ENCODE measurements around the gene PKMYT1. TPM values are rescaled to one million over a fixed set of nuclear protein-coding genes. Genes with fewer than 3 reads are reported as not detected.

The PKMYT1 gene
- total RNA-seq, 1 donor from 2014 or later, result 2.1 TPM

- Histone ChIP-seq H3K27ac (ENCODE audit: low read depth, low read length) (peak within 1 kb of the TSS; percentile 97), H3K36me3 (ENCODE audit: control insufficient read depth in 3 of 3, insufficient read depth in 3 of 3, low read length in 3 of 3) (peaks cover 14 to 23% (median 19%) of the 10 kb centered on the region in 3 donors), H3K27me3 (ENCODE audit: control insufficient read depth in 3 of 3, insufficient read depth in 3 of 3, low read length in 3 of 3) (peaks cover 3 to 4% (median 4%) of the 10 kb centered on the region in 3 donors), H3K9me3 (ENCODE audit: control insufficient read depth in 3 of 3, low read length in 3 of 3) (no peaks in the 10 kb centered on the region), H3K4me1 (ENCODE audit: control insufficient read depth in 3 of 3, insufficient read depth in 3 of 3, low read length in 3 of 3) (peaks cover 36 to 48% (median 38%) of the 10 kb centered on the region in 3 donors), H3K4me3 (ENCODE audit: low read length in 3 of 3) (peak within 1 kb of the TSS; percentile 85 to 96 (median 92)), H3K9ac (ENCODE audit: low read depth in 1 of 3, low read length in 3 of 3) (peak within 1 kb of the TSS; percentile 85 to 95 (median 89))
These were observed 43.6 kb upstream of the PKMYT1 start, which contains the start of the genes HCFC1R1 and THOC6 for GRCh38 chr16:3023669-3024478. TSS of gene HCFC1R1 (minus strand) at chr16:3023942. CDS start at chr16:3023941, 1 bp downstream. TSS of gene THOC6 (plus strand) at chr16:3024035. CDS start at chr16:3024327, 292 bp downstream.

GRCh38 chr16:3023415-3023668, 43.1 kb upstream of the PKMYT1 start:
- H3K36me3 ChIP-seq (ENCODE audit: control insufficient read depth in 3 of 3, insufficient read depth in 3 of 3, low read length in 3 of 3), result peaks cover 14 to 23% (median 19%) of the 10 kb centered on the region in 3 donors
- H3K4me1 ChIP-seq (ENCODE audit: control insufficient read depth in 3 of 3, insufficient read depth in 3 of 3, low read length in 3 of 3), result peaks cover 33 to 43% (median 38%) of the 10 kb centered on the region in 3 donors
- peak overlapping the region; percentile 85 to 95 (median 89) for H3K9ac ChIP-seq (ENCODE audit: low read depth in 1 of 3, low read length in 3 of 3)
- peak overlapping the region; percentile 85 to 96 (median 92) for H3K4me3 ChIP-seq (ENCODE audit: low read length in 3 of 3)
- H3K27ac ChIP-seq (ENCODE audit: low read depth, low read length), result peak overlapping the region; percentile 97
- H3K27me3 ChIP-seq (ENCODE audit: control insufficient read depth in 3 of 3, insufficient read depth in 3 of 3, low read length in 3 of 3), result peaks cover 4% of the 10 kb centered on the region in 3 donors
- no peaks in the 10 kb centered on the region for H3K9me3 ChIP-seq (ENCODE audit: control insufficient read depth in 3 of 3, low read length in 3 of 3)

- Histone ChIP-seq H3K4me1 (ENCODE audit: control insufficient read depth in 3 of 3, insufficient read depth in 3 of 3, low read length in 3 of 3) (peaks cover 35 to 47% (median 38%) of the 10 kb centered on the region in 3 donors), H3K27ac (ENCODE audit: low read depth, low read length) (peak overlapping the region; percentile 97), H3K36me3 (ENCODE audit: control insufficient read depth in 3 of 3, insufficient read depth in 3 of 3, low read length in 3 of 3) (peaks cover 14 to 23% (median 19%) of the 10 kb centered on the region in 3 donors), H3K27me3 (ENCODE audit: control insufficient read depth in 3 of 3, insufficient read depth in 3 of 3, low read length in 3 of 3) (peaks cover 8 to 9% (median 9%) of the 10 kb centered on the region in 3 donors), H3K9ac (ENCODE audit: low read depth in 1 of 3, low read length in 3 of 3) (peak overlapping the region; percentile 85 to 95 (median 89)), H3K9me3 (ENCODE audit: control insufficient read depth in 3 of 3, low read length in 3 of 3) (no peaks in the 10 kb centered on the region), H3K4me3 (ENCODE audit: low read length in 3 of 3) (peak overlapping the region; percentile 85 to 96 (median 92))
These were observed 42.6 kb upstream of the PKMYT1 start for GRCh38 chr16:3022684-3023414.

- Histone ChIP-seq H3K36me3 (ENCODE audit: control insufficient read depth in 3 of 3, insufficient read depth in 3 of 3, low read length in 3 of 3) (peaks cover 14 to 22% (median 16%) of the 10 kb centered on the region in 3 donors), H3K9ac (ENCODE audit: low read depth in 1 of 3, low read length in 3 of 3) (peak overlapping the region; percentile 85 to 95 (median 89)), H3K27ac (ENCODE audit: low read depth, low read length) (peak overlapping the region; percentile 97), H3K4me3 (ENCODE audit: low read length in 3 of 3) (peak overlapping the region; percentile 85 to 96 (median 92)), H3K4me1 (ENCODE audit: control insufficient read depth in 3 of 3, insufficient read depth in 3 of 3, low read length in 3 of 3) (peaks cover 35 to 48% (median 38%) of the 10 kb centered on the region in 3 donors), H3K27me3 (ENCODE audit: control insufficient read depth in 3 of 3, insufficient read depth in 3 of 3, low read length in 3 of 3) (peaks cover 8 to 12% (median 9%) of the 10 kb centered on the region in 3 donors), H3K9me3 (ENCODE audit: control insufficient read depth in 3 of 3, low read length in 3 of 3) (no peaks in the 10 kb centered on the region)
These were observed 42.0 kb upstream of the PKMYT1 start for GRCh38 chr16:3022208-3022683.

- H3K27ac ChIP-seq (ENCODE audit: low read depth, low read length), result peak overlapping the region; percentile 97
- peaks cover 35 to 48% (median 38%) of the 10 kb centered on the region in 3 donors for H3K4me1 ChIP-seq (ENCODE audit: control insufficient read depth in 3 of 3, insufficient read depth in 3 of 3, low read length in 3 of 3)
- peaks cover 9 to 14% (median 12%) of the 10 kb centered on the region in 3 donors for H3K27me3 ChIP-seq (ENCODE audit: control insufficient read depth in 3 of 3, insufficient read depth in 3 of 3, low read length in 3 of 3)
- H3K9ac ChIP-seq (ENCODE audit: low read depth in 1 of 3, low read length in 3 of 3), result peak overlapping the region; percentile 65 to 95 (median 82)
- H3K36me3 ChIP-seq (ENCODE audit: control insufficient read depth in 3 of 3, insufficient read depth in 3 of 3, low read length in 3 of 3), result peaks cover 7 to 16% (median 11%) of the 10 kb centered on the region in 3 donors
- H3K9me3 ChIP-seq (ENCODE audit: control insufficient read depth in 3 of 3, low read length in 3 of 3), result no peaks in the 10 kb centered on the region
- peak overlapping the region; percentile 60 to 85 (median 81) for H3K4me3 ChIP-seq (ENCODE audit: low read length in 3 of 3)
These were observed 41.4 kb upstream of the PKMYT1 start for GRCh38 chr16:3021449-3022207.

GRCh38 chr16:3020604-3021448, 40.6 kb upstream of the PKMYT1 start:
- H3K4me3 ChIP-seq (ENCODE audit: low read length in 3 of 3), result peak overlapping the region; percentile 71 to 85 (median 81)
- H3K9ac ChIP-seq (ENCODE audit: low read depth in 1 of 3, low read length in 3 of 3), result peak overlapping the region; percentile 82 to 95 (median 87)
- H3K9me3 ChIP-seq (ENCODE audit: control insufficient read depth in 3 of 3, low read length in 3 of 3), result no peaks in the 10 kb centered on the region
- peaks cover 9 to 14% (median 12%) of the 10 kb centered on the region in 3 donors for H3K27me3 ChIP-seq (ENCODE audit: control insufficient read depth in 3 of 3, insufficient read depth in 3 of 3, low read length in 3 of 3)
- peaks cover 35 to 48% (median 38%) of the 10 kb centered on the region in 3 donors for H3K4me1 ChIP-seq (ENCODE audit: control insufficient read depth in 3 of 3, insufficient read depth in 3 of 3, low read length in 3 of 3)
- peak overlapping the region; percentile 97 for H3K27ac ChIP-seq (ENCODE audit: low read depth, low read length)
- peaks cover 0 to 8% (median 3%) of the 10 kb centered on the region in 3 donors for H3K36me3 ChIP-seq (ENCODE audit: control insufficient read depth in 3 of 3, insufficient read depth in 3 of 3, low read length in 3 of 3)

GRCh38 chr16:3020247-3020603, 40.0 kb upstream of the PKMYT1 start, which contains the start of gene TNFRSF12A:
TSS of gene TNFRSF12A (plus strand) at chr16:3020368. CDS start at chr16:3020398, 30 bp downstream.
- Histone ChIP-seq H3K9me3 (ENCODE audit: control insufficient read depth in 3 of 3, low read length in 3 of 3) (no peaks in the 10 kb centered on the region), H3K27me3 (ENCODE audit: control insufficient read depth in 3 of 3, insufficient read depth in 3 of 3, low read length in 3 of 3) (peaks cover 9 to 14% (median 12%) of the 10 kb centered on the region in 3 donors), H3K4me3 (ENCODE audit: low read length in 3 of 3) (peak within 1 kb of the TSS; percentile 71 to 85 (median 81)), H3K36me3 (ENCODE audit: control insufficient read depth in 3 of 3, insufficient read depth in 3 of 3, low read length in 3 of 3) (peaks cover 0 to 4% (median 0%) of the 10 kb centered on the region in 3 donors), H3K4me1 (ENCODE audit: control insufficient read depth in 3 of 3, insufficient read depth in 3 of 3, low read length in 3 of 3) (peaks cover 33 to 43% (median 38%) of the 10 kb centered on the region in 3 donors), H3K9ac (ENCODE audit: low read depth in 1 of 3, low read length in 3 of 3) (peak within 1 kb of the TSS; percentile 82 to 95 (median 87)), H3K27ac (ENCODE audit: low read depth, low read length) (peak within 1 kb of the TSS; percentile 97)

- Histone ChIP-seq H3K4me3 (ENCODE audit: low read length in 3 of 3) (peak overlapping the region; percentile 64 to 73 (median 70)), H3K27ac (ENCODE audit: low read depth, low read length) (peak overlapping the region; percentile 97), H3K36me3 (ENCODE audit: control insufficient read depth in 3 of 3, insufficient read depth in 3 of 3, low read length in 3 of 3) (peaks cover 0 to 4% (median 0%) of the 10 kb centered on the region in 3 donors), H3K27me3 (ENCODE audit: control insufficient read depth in 3 of 3, insufficient read depth in 3 of 3, low read length in 3 of 3) (peaks cover 9 to 14% (median 12%) of the 10 kb centered on the region in 3 donors), H3K9me3 (ENCODE audit: control insufficient read depth in 3 of 3, low read length in 3 of 3) (no peaks in the 10 kb centered on the region), H3K4me1 (ENCODE audit: control insufficient read depth in 3 of 3, insufficient read depth in 3 of 3, low read length in 3 of 3) (peaks cover 33 to 40% (median 38%) of the 10 kb centered on the region in 3 donors), H3K9ac (ENCODE audit: low read depth in 1 of 3, low read length in 3 of 3) (peak overlapping the region in 1 of 3 donors; percentile 40)
These were observed 39.5 kb upstream of the PKMYT1 start for GRCh38 chr16:3019594-3020246.
